ENCODE data around the gene GFOD2.

GRCh38 chr16:67652578-67653127 is 66.5 kb downstream of the GFOD2 start:
- TF ChIP-seq CTCF (IDR thresholded peaks at IDR 0.05 in 4 of 5, conservative IDR thresholded peaks at IDR 0.05 in 1 of 5): no peak
- no peak for TF ChIP-seq POLR2A (IDR thresholded peaks at IDR 0.05)

Data from gastrocnemius medialis (tissue), 4 donors.